HepG2 (cell line): ENCODE measurements around the gene ANKRD40CL. TPM values are rescaled to one million over a fixed set of nuclear protein-coding genes. Genes with fewer than 3 reads are reported as not detected.

Experiments
- ATAC-seq: fragments of 200-7000 bp; cut with Tn5 transposase; 3 replicates; pipeline ENCODE4 v1.9.1; 2020; ENCODE audit warnings: mild to moderate bottlenecking, moderate library complexity
- BruUV-seq: library from RNA; stranded (reverse); fragments of 400-500 nt; replicated peaks from 2 replicates; lab custom pipeline; 2021; lab: Mats Ljungman, UMichigan
- CTCF ChIA-PET: fragments of 300-600 bp; formaldehyde crosslinking; extraction: SDS; loops from one replicate; lab custom pipeline; 2021; ENCODE audit warnings: low total read pairs, inconsistent platforms, low intra/inter-chr PET ratio; lab: Yijun Ruan, JAX
- POLR2A ChIA-PET: fragments of 350-600 bp; sonication (Branson Sonifier 250); formaldehyde crosslinking; loops from one replicate; lab custom pipeline; 2020; ENCODE audit warnings: antibody characterized with exemption, inconsistent platforms; lab: Yijun Ruan, JAX
- DNase-seq: peaks from one replicate; pipeline ENCODE4 v3.0.0-alpha.2; 2015; ENCODE audit warnings: low spot score
- FAIRE-seq: peaks from 3 replicates; lab custom pipeline; 2011; peaks lifted over from hg19 to GRCh38; lab: Jason Lieb, UNC
- H2AFZ ChIP-seq: one replicate; pipeline ENCODE4 v1.6.1; 2011; ENCODE audit warnings: low read length, inconsistent platforms
- H3K27ac ChIP-seq: fragments of 300-600 bp; 3 replicates; pipeline ENCODE4 v1.8.0; 2011; ENCODE audit warnings: mixed run types, mild to moderate bottlenecking, mixed read lengths, low read length, inconsistent platforms; ENCODE audit not compliant: insufficient read depth; ENCODE audit errors: extremely low read length
- H3K27me3 ChIP-seq, 2 experiments: fragments of 200-600 bp in 1 of 2; 2 replicates in 1 of 2; 3 replicates in 1 of 2; pipeline versions ENCODE4 v1.6.0 to v1.8.0; 2011; ENCODE audit warnings: low read length in 2 of 2, mild to moderate bottlenecking in 2 of 2, moderate library complexity in 2 of 2, inconsistent platforms in 1 of 2; ENCODE audit not compliant: insufficient read depth in 2 of 2, control insufficient read depth in 1 of 2
- H3K36me3 ChIP-seq, 2 experiments: fragments of 200-600 bp in 1 of 2; replicated peaks in 1 of 2; 2 replicates in 1 of 2; 3 replicates in 1 of 2; pipeline versions ENCODE4 v1.5.1 to v1.8.0; 2011; ENCODE audit warnings: low read length in 2 of 2, inconsistent platforms in 1 of 2; ENCODE audit not compliant: insufficient read depth in 2 of 2, control insufficient read depth in 1 of 2
- H3K4me1 ChIP-seq: 2 replicates; pipeline ENCODE4 v1.5.1; 2012; ENCODE audit warnings: low read length, inconsistent platforms; ENCODE audit not compliant: insufficient read depth
- H3K4me2 ChIP-seq: 2 replicates; pipeline ENCODE4 v1.6.0; 2011; ENCODE audit warnings: low read depth, low read length, inconsistent platforms
- H3K4me3 ChIP-seq, 3 experiments: fragments of 200-600 bp in 1 of 3; sonication (generic), shearing (Covaris generic) in 1 of 3; replicated peaks in 1 of 3; 2 replicates each; pipeline ENCODE4 v1.5.1; 2011 to 2016; ENCODE audit warnings: low read length in 3 of 3, inconsistent platforms in 2 of 3, low read depth in 2 of 3, mild to moderate bottlenecking in 2 of 3, control low read depth in 1 of 3, mixed read lengths in 1 of 3; ENCODE audit not compliant: insufficient read depth in 1 of 3
- H3K79me2 ChIP-seq: one replicate; pipeline ENCODE4 v1.6.1; 2011; ENCODE audit warnings: low read length, inconsistent platforms; ENCODE audit not compliant: insufficient read depth
- H3K9ac ChIP-seq: 2 replicates; pipeline ENCODE4 v1.6.0; 2011; ENCODE audit warnings: mild to moderate bottlenecking, low read depth, low read length, inconsistent platforms; ENCODE audit not compliant: insufficient read depth
- H3K9me3 ChIP-seq: 2 replicates; pipeline ENCODE4 v1.5.1; 2012; ENCODE audit warnings: mild to moderate bottlenecking, low read length
- H4K20me1 ChIP-seq: 2 replicates; pipeline ENCODE4 v1.6.0; 2011; ENCODE audit warnings: inconsistent platforms, mild to moderate bottlenecking, low read length, moderate library complexity; ENCODE audit not compliant: insufficient read depth
- ATF7-NPFF ChIP-seq: sonication (generic); formaldehyde crosslinking; IDR thresholded peaks from 2 replicates; pipeline ENCODE4 v1.8.1; 2023; ENCODE audit warnings: mild to moderate bottlenecking, low read depth, missing genetic modification reagents, moderate library complexity
- FOXC1 ChIP-seq: sonication (generic); formaldehyde crosslinking; IDR thresholded peaks from 2 replicates; pipeline ENCODE4 v1.8.0; 2022; ENCODE audit warnings: mild to moderate bottlenecking, missing genetic modification reagents, borderline replicate concordance
- GMEB1 ChIP-seq: sonication (generic); formaldehyde crosslinking; IDR thresholded peaks from 2 replicates; pipeline ENCODE4 v1.5.1; 2020; ENCODE audit warnings: missing genetic modification reagents, mild to moderate bottlenecking, borderline replicate concordance
- HHEX ChIP-seq: IDR thresholded peaks from 2 replicates; pipeline ENCODE4 v1.6.1; 2016; ENCODE audit warnings: control low read depth
- HNRNPK ChIP-seq: fragments of 200-400 bp; formaldehyde crosslinking; IDR thresholded peaks from 2 replicates; pipeline ENCODE4 v1.6.1; 2018; ENCODE audit warnings: low read length, low read depth, moderate library complexity, mild to moderate bottlenecking; ENCODE audit not compliant: poor library complexity, severe bottlenecking
- HOXA3 ChIP-seq: sonication (generic); formaldehyde crosslinking; IDR thresholded peaks from 2 replicates; pipeline ENCODE4 v1.5.0; 2020; ENCODE audit warnings: missing genetic modification reagents
- JUNB ChIP-seq: sonication (generic); formaldehyde crosslinking; IDR thresholded peaks from 2 replicates; pipeline ENCODE4 v1.8.0; 2022; ENCODE audit warnings: missing genetic modification reagents, mild to moderate bottlenecking, borderline replicate concordance
- MED13 ChIP-seq: sonication (generic); formaldehyde crosslinking; IDR thresholded peaks from 2 replicates; pipeline ENCODE4 v1.5.0; 2020; ENCODE audit warnings: missing genetic modification reagents
- MEIS2 ChIP-seq: sonication (generic); formaldehyde crosslinking; IDR thresholded peaks from 2 replicates; pipeline ENCODE4 v1.9.0; 2021; ENCODE audit warnings: mild to moderate bottlenecking, missing genetic modification reagents
- MTA3 ChIP-seq: sonication (generic); formaldehyde crosslinking; IDR thresholded peaks from 2 replicates; pipeline ENCODE4 v1.4.0; 2020; ENCODE audit warnings: missing genetic modification reagents
- NR0B2 ChIP-seq: sonication (generic); formaldehyde crosslinking; IDR thresholded peaks from 2 replicates; pipeline ENCODE4 v1.4.0; 2020; ENCODE audit warnings: mild to moderate bottlenecking, missing genetic modification reagents
- NR2F1 ChIP-seq, 2 experiments: fragments of 450-650 bp in 1 of 2; formaldehyde crosslinking in 1 of 2; IDR thresholded peaks; 2 replicates each; pipeline versions ENCODE4 v1.5.0 to v1.6.1; 2016 to 2020; ENCODE audit warnings: mild to moderate bottlenecking in 1 of 2, missing compliant biosample characterization in 1 of 2, missing genetic modification reagents in 1 of 2, moderate library complexity in 1 of 2
- NR2F6 ChIP-seq, 2 experiments: IDR thresholded peaks; 2 replicates each; pipeline ENCODE4 v1.6.1; 2016; ENCODE audit warnings: antibody characterized with exemption in 1 of 2, mild to moderate bottlenecking in 1 of 2
- RFXANK ChIP-seq: IDR thresholded peaks from 2 replicates; pipeline ENCODE4 v1.6.1; 2016
- TBL1XR1 ChIP-seq: fragments of 150-350 bp; IDR thresholded peaks from 2 replicates; pipeline ENCODE4 v1.6.1; 2014; ENCODE audit warnings: borderline replicate concordance, low read length; ENCODE audit not compliant: partially characterized antibody
- THAP7 ChIP-seq: sonication (generic); formaldehyde crosslinking; IDR thresholded peaks from 2 replicates; pipeline ENCODE4 v1.8.1; 2023; ENCODE audit warnings: mild to moderate bottlenecking, missing genetic modification reagents
- ZFP91 ChIP-seq: sonication (generic); formaldehyde crosslinking; IDR thresholded peaks from 2 replicates; pipeline ENCODE4 v1.9.0; 2022; ENCODE audit warnings: missing genetic modification reagents, mild to moderate bottlenecking, borderline replicate concordance
- ZNF709 ChIP-seq: sonication (generic); formaldehyde crosslinking; IDR thresholded peaks from 2 replicates; pipeline ENCODE4 v1.5.0; 2020; ENCODE audit warnings: mild to moderate bottlenecking, missing genetic modification reagents
- WGBS: methylation state at CpG from one replicate; pipeline ENCODE4 v1.1.6; 2017; ENCODE audit warnings: low lambda C conversion rate; 5-methylcytosine and 5-hydroxymethylcytosine counted together
- in situ Hi-C: cut with HindIII; loops from 2 replicates; pipeline ENCODE4 v1.10.0; 2017; ENCODE audit warnings: low pct_unique_long_range_greater_than_20kb; ENCODE audit not compliant: extremely low pct_ligation_motif_present
- intact Hi-C: fragments of 100-400 bp; cut with micrococcal nuclease; formaldehyde crosslinking; loops from one replicate; pipeline ENCODE4 v1.10.0; 2022; ENCODE audit not compliant: unreplicated experiment
- polyA plus RNA-seq, 8 experiments: library from polyadenylated mRNA; depleted of rRNA in 3 of 8; stranded (reverse) in 7 of 8; unstranded in 1 of 8; fragments of >200 nt; fragmentation: Illumina TruSeq in 4 of 8; extraction: Trizol in 4 of 8; gene quantifications; 2 replicates each; pipeline versions ENCODE4 v1.2.1 to v1.2.3, GENCODE V29; 2011 to 2016; ENCODE audit warnings: low read depth in 4 of 8, missing spikeins in 1 of 8, mixed read lengths in 1 of 8; ENCODE audit not compliant: insufficient read depth in 1 of 8
- total RNA-seq, 5 experiments: library from RNA; depleted of rRNA; stranded (reverse); fragments of >200 nt; fragmentation: Illumina TruSeq; extraction: Trizol; gene quantifications; 2 replicates each; pipeline ENCODE4 v1.2.3, GENCODE V29; 2016; ENCODE audit warnings: low read depth in 1 of 5

Gene ANKRD40CL
- total and polyA plus RNA-seq, 2 of the 13 experiments (the other 11 are each of a cell fraction or from before 2014, with no cell fraction given), result 0.03 to 0.11 TPM

- TF ChIP-seq THAP7 (CRISPR knock-in tag), result no peak
- no peak for TF ChIP-seq JUNB (CRISPR knock-in tag)
Measured at GRCh38 chr17:50735287-50735686, 32.0 kb downstream of the ANKRD40CL start (continued).

GRCh38 chr17:50731575-50732460, 35.5 kb downstream of the ANKRD40CL start:
- Histone ChIP-seq H3K36me3 (peaks cover 3 to 21% of the 10 kb centered on the region in 2 experiments; a peak in 4 of 5 replicates), H3K9me3 (no peaks in the 10 kb centered on the region), H3K27ac (no peak overlapping the region), H3K9ac (no peak overlapping the region), H2AFZ (no peak overlapping the region), H3K4me2 (no peak overlapping the region), H3K79me2 (peaks cover 96% of the 10 kb centered on the region), H3K4me1 (peaks cover 46% of the 10 kb centered on the region), H4K20me1 (peaks cover 92% of the 10 kb centered on the region), H3K4me3 (no peak overlapping the region), H3K27me3 (no peaks in the 10 kb centered on the region)
- BruUV-seq, result TSS peak; percentile 3
- in situ Hi-C loops (no loop called here), intact Hi-C loops (no loop called here)
- FAIRE-seq (no peak), DNase-seq (no peak), ATAC-seq (no peak)
- TF ChIP-seq ZNF709, result no peak
- no peak for TF ChIP-seq RFXANK (CRISPR knock-in tag)
- TF ChIP-seq NR2F6 (IDR thresholded peaks at IDR 0.05), result no peak
- TF ChIP-seq NR2F6 (CRISPR knock-in tag; IDR thresholded peaks at IDR 0.05), result no peak
- no peak for TF ChIP-seq MED13 (CRISPR knock-in tag)
- TF ChIP-seq TBL1XR1, result no peak
- TF ChIP-seq ATF7-NPFF (CRISPR knock-in tag), result no peak
- no peak for TF ChIP-seq GMEB1 (CRISPR knock-in tag)
- TF ChIP-seq ZFP91 (CRISPR knock-in tag), result no peak
- no peak for TF ChIP-seq NR0B2 (CRISPR knock-in tag)
- no peak for TF ChIP-seq FOXC1 (CRISPR knock-in tag)
- TF ChIP-seq NR2F1 (CRISPR knock-in tag; IDR thresholded peaks at IDR 0.05), result no peak
- TF ChIP-seq MTA3 (CRISPR knock-in tag), result no peak
- no peak for TF ChIP-seq HNRNPK
- no peak for TF ChIP-seq HHEX (CRISPR knock-in tag)
- TF ChIP-seq HOXA3 (CRISPR knock-in tag), result no peak
- no peak for TF ChIP-seq MEIS2 (CRISPR knock-in tag)
- ChIA-PET POLR2A (interaction anchor here (0.6 to 3.8 kb wide), 2 partner anchors 12 to 95 kb away, joined by 3 to 14 read pairs; partner anchors contain the start of gene LUC7L3), CTCF (no interaction called here)
- 91% methylated on average over 7 of the region's 7 CpGs for WGBS
